ENCODE measurements around the gene PIMREG. TPM values are rescaled to one million over a fixed set of nuclear protein-coding genes. Genes with fewer than 3 reads are reported as not detected.

PIMREG gene
- total RNA-seq, 1 donor from 2014 or later = 0.60 TPM

DNA sequence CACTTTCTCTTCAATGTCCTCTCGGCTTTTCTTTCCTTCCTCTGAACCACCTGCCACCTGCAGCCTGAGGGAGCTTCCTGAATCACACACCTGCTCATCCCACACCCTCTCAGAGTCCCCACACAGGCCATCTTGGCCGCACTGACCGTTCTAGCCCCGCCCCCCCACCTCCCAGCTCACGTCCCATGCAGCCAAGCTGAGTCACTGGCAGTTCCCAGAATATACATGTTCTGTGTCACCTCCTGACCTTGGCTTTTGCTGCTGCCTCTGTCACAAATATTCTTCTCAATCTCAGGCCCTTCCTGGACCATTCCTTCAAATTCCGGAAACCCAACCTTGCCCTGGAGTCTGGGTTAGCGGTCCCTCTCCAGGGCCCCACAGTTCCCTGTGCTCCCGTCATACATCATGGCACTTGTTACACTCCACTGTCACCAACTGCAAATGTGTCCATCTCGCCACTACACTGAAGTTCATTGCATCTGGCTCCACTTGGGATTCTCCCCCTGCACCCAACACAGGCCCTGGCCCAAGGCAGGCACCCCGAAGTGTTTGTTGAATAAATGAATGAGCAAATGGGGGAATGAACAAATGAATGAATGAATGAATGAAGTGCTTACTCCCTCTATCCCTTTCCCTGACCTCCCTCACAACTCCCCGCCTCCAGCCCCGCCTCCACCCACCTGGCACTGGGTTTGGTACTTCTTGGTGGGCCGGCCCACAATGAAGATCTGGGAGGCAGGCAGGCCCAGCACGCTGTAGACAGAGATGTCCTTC is 12.8 kb downstream of the PIMREG start:
- intact Hi-C loops (cut with DNase I) = no loop called here
- peak; percentile 63 for DNase-seq (ENCODE audit: missing footprints)
- ATAC-seq = no peak

DNA sequence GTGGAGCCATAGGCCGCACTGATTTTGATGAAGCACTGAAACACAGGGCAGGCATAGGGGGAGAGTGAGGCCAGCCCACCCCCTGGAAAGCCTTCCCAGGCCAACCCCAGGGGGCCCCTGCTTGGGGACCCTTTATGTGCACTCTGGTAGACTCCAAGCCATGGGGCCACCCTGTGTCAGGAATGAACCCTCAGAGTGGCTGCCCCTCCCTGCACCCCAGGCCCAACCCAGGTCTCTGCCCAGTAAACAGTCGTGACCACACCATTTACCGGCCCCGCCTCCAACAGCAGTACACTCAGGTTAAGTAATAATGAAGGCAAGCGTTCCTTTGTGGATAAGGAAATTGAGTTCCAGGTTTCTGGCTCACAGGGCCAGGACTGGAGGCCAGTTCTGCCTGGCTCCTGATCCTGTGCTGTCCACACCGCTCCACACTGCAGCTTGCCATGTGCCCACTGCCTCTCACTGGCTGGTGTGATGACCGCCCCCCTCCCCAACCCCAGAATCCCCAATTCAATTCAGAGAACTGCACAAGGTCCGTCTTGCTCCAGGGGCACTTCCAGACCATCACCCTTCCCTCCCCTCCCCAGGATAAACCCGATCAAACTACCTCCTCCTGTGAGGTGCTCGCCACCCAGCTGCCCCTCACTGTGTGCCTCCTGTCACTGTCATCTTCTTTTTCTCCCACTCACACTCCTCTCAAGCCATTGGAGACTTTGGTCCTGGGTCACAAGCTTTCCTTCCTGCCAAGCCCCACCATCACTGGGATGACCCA is 13.6 kb downstream of the PIMREG start:
- DNase-seq (ENCODE audit: missing footprints) = peak; percentile 39
- intact Hi-C loops (cut with DNase I) = no loop called here
- no peak for ATAC-seq

DNA sequence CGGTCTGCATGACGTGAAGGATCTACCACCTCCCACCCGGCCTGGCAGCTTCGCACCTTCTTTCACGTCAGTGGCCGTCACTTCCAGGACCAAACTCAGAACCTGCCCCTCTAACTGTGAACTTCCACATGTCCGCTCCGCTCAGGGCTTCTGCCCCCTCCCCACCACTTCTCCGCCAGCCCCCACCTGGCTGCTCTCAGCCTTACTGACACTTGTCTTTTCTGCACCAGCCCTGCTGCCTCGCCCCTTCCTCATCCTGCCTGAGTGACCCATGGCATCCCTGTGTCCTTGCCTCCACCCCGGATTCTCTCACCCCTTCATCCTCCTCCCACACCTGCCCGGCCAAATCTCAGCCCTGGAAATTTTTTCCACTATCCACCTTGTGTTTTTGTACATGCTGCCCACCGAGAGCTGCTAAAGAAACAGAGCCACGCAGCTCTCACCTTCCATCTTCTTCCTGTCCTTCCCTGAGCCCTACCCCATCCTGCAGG is 14.2 kb downstream of the PIMREG start:
- intact Hi-C loops (cut with DNase I) = no loop called here
- ATAC-seq (no peak), DNase-seq (ENCODE audit: missing footprints) (peak; percentile 57)

DNA sequence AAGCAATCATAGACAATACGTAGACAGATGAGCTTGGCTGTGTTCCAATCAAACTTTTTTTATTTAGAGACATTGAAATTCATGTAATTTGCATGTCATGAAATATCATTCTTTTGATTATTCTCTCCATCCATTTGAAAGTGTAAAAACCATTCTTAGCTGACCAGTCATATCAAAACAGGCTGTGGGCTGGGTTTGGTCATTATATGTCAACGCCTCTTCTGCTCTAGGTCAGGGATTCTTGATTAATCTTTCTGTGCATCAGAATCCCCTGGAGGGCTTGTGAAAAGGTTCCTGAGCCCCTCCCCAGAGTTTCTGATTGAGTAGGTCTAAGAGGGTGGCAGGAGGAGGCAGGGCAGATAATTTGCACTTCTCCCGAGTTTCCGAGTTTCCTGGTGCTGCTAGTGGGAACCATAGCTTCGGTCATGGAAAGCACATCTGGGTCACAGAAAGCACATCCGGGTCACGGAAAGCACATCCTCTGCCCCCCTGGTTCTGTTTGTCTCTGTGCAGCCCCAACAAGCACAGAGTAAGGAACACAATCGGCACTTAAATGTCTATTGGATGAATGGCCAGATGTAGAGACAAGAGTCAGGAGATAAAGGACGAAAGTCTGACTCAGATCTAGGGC is 16.4 kb downstream of the PIMREG start:
- DNase-seq (ENCODE audit: missing footprints) (no peak), ATAC-seq (no peak)
- intact Hi-C loops (cut with DNase I) = no loop called here

DNA sequence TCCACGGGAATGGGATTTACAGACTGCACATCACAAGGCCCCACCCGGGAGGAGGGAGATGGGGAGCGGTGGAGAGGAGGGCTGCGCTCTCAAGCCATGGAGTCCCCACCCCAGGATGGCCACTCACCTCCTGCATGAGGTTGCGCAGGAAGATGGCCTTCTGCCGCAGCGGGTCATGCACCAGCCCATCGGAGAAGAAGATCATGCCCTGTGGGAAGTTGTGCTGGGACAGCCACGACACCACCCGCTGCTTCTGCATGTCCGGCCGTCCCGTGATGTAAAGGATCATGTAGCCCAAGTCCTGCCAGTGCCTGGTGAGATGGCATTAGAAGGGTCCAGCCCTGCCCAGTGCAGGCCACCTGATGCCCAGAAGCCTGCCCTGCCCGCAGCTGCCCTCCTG is 17.0 kb downstream of the PIMREG start:
- intact Hi-C loops (cut with DNase I) = no loop called here
- DNase-seq (ENCODE audit: missing footprints) (peak; percentile 34), ATAC-seq (no peak)

DNA sequence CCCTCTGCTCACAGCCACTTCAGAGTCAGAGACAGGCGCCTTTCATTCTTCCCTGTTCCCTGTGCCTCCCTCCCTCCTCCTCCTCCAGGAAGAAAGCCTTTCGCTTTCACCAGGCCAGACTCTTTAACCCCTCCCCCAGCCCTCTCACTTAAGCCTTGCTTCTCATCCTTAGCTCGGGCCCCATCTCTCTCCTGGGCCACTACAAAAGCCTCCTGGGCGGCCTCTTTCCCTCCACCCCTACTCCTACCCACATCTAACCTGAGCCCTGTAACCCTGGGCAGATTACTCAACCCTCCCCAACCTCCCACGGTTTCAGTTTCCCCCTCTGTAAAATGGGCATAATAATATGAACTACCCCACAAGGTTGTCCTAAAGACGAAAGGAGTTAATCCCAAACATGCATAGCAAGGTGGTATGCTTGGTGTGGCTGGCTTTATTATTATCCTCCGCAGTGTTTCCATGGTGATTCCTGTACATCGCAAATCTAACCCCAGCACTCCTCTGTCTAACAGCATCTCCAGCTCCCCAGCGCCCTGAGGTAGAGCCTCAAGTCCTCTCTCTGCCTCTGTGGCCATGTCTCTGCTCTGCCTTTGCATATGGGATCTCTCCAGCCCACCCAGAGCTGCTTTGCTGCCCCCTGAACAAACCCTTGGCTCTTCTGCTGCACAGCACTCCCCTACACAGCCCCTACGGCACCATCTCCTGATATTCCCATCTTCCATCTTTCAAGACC is 17.7 kb downstream of the PIMREG start:
- intact Hi-C loops (cut with DNase I) = no loop called here
- peak; percentile 62 for DNase-seq (ENCODE audit: missing footprints)
- ATAC-seq = no peak

DNA sequence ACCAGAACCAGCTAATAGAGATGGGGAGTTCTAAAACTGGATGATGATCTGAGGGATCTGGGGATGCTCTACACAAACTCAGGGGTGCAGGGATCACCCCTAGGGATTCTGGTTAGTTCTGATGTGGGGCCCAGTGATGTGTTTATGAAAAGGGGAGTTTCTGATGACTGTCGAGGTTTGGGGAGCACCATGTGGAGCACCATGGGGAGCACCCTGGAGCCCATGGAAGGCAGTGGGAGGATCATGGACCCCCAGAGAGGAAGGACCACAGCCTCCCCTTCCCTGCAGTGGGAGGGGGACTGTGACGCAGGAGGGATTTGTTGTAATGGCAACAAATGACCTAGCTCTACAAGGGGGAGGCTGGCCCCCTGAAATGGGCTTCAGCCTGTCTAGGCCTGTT is 18.4 kb downstream of the PIMREG start:
- DNase-seq (ENCODE audit: missing footprints) (peak; percentile 3), ATAC-seq (no peak)
- intact Hi-C loops (cut with DNase I) = no loop called here

DNA sequence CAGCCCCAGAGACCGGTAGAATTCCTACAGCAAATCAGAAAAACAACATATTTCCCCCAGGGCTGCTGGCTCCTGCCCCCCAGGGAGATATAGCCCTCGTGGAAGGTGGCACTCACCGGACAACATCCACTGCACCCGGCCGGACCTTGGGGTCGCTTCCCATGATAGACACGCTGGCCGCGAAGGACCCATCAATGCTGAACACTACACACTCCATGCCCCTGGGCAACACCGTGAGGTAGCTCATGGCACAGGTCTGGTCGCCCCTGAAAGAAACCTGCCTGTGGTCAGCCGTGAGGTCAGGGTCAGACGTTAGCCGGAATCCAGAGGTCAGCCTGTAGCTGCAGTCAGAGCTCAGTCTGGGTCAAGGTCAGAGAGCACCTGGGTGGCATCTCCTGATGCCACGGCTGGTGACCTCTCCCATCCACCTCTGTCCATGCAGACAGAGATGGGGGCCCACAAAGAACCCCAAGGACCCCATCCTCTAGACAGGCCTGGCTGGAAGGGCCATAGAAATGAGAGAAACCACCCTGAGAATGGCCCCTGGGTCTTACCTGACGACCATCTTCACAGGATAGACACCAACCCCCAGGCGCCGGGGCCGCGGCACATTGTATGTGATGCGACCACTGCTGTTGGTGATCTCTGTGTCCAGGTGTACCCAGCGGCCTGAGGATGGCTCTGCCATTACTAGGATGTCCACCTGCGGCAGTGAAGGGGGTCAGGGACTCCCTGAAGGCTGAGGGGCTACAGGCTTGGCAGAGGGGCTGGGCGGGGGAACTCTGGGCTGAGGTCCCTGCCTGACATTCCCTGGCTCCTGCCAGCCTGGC is 19.6 kb downstream of the PIMREG start:
- intact Hi-C loops (cut with DNase I) = no loop called here
- DNase-seq (ENCODE audit: missing footprints) (no peak), ATAC-seq (no peak)

DNA sequence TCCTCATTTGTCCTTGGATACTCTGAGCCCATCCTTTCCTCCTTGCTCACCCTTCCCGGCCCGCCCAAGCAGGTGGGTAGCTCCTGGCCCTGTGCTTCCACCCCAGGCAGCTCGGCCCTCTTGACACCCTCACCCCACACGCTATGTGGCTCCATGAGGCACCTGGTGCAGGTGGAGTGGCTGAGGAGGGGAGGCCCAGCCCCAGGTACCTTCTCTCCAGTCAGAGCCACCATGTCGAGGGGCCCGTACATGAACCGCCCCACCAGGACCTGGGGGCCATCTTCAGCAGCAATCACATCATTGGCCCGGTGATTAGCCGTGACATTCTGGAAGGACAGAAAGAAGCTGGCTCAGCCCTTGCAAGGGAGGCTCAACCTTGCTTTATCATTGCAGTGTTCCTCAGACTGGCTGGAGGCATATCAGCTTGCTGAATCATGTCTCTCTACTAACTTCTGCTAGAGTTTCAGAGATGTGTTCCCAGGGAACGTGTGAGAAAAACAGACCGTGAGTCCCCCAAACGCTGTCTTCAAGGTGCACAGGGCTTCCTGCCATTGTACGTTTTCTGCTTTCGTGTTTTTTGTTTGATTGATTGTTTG is 20.3 kb downstream of the PIMREG start:
- intact Hi-C loops (cut with DNase I) = no loop called here
- ATAC-seq = no peak

DNA sequence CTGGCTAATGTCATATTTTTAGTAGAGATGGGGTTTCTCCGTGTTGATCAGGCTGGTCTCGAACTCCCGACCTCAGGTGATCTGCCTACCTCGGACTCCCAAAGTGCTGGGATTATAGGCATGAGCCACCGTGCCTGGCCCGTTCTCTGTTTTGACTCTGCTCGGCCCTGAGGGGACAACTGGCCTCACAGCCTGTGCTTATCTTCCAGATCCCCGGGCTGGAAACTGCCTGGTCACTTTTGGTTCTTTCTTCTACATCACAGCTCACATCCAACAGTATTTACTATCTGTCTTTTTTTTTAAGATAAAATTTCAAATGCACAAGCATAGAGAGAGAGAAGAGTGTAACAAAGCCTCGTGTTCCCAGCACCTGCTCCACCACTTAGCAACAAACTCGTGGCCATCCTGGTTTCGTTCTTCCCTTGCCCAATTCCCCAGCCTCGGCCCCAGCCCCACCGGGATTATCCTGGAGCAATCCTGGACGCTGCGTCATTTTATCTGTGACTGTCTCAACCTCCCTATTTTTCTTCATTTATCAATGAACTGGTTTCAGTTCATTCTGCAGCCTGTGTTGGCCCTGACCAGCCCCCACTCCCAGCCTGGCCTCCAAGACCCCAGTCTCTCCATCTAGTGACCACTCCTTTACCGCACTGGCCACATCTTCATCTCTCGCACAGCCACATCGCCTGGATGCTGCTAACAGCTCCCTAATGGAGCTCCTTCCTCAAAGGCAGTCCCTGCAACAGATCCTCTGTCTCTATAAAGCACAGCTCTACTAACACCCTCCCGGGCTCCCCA is 21.1 kb downstream of the PIMREG start:
- no peak for ATAC-seq
- intact Hi-C loops (cut with DNase I) = no loop called here
- no peak for DNase-seq (ENCODE audit: missing footprints)

More for the DNA sequence above, 20.3 kb downstream of the PIMREG start:
- DNase-seq (ENCODE audit: missing footprints) = no peak

DNA sequence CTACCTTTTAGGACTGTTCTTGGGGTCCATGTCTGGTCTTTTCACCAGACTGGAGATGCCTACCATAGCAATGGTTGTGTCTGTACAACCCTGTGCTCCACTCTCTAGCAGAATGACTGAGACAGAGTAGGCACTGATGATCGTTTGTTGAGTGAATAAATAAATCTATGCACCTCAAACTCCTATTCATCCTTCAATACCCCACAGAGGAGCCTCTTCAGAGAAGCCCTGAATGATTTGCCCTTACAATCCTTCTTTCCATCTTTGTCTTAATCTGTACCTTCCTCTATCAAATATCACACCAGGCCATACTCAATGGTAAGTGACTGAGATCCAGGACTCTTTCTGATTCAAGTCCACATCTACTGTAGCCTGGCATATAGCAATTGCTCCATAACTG is 23.3 kb downstream of the PIMREG start:
- ATAC-seq (no peak), DNase-seq (ENCODE audit: missing footprints) (no peak)
- intact Hi-C loops (cut with DNase I) = no loop called here

DNA sequence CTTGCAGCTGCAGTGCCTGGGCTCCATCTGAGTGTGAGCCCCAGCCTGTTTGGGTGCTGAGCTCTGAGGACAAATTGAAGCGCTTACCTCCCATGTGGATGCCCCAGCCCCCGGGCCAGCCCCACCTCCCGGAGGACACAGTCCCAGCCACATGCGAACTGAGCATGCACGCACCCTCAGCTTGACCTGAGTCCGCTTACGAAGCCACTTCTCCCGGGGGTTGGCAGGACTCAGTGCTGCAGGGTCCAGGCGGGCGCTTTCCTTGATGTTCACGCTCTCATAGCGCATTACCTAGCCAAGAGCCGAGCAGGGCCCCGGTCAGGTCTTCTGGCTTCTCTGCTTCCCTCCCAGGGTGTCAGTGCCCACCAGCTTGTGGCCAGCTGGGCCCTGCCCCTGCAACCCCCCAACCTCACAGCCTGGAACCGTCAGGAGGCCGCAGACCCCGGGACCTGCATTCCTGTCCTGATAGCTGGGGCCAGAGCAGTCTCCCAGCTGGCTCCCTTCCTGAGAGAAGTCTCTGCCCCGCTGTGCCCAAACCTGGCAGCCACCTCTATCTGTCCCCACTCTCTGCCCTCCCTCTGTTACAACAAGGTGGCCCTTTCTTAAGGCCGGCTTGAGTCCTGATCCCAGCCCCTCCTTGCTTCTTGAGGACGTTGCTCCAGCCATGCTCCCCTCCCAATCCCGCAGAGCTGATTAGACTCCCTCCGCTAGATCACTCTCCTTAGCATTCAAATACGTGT is 24.0 kb downstream of the PIMREG start:
- intact Hi-C loops (cut with DNase I) = no loop called here
- ATAC-seq = no peak
- DNase-seq (ENCODE audit: missing footprints) = no peak

DNA sequence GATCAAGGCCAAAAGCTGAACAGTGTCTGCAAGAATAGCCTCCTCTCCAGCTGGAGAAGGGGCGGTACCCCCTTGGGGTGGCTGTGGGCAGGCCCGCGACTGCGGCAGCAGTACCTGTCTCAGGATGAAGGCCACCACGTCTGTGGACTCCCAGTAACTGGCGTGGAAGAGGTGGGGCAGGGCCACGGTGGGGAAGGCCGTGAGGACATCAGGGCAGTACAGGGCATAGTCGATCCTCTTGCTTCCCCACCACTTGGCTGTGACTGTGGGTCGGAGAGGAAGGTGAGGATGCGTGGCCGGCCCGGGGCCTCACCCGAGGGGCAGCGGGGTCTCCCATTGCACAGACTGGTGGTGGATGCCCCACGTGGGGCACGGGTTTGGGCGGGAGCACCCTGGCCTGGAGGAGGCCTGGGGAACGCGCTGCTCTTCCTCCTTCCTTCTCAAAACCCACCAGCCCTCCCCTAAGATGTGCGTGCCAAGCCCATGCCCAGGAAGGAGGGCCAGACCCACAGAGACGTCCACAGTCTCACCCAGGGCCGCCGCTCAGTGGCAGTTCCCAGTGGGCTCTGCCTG is 26.0 kb downstream of the PIMREG start:
- ATAC-seq (no peak), DNase-seq (ENCODE audit: missing footprints) (no peak)
- intact Hi-C loops (cut with DNase I) = loop anchor here (5.0 kb wide), 2 partner anchors 107 to 167 kb away; no protein-coding TSS in a partner anchor

DNA sequence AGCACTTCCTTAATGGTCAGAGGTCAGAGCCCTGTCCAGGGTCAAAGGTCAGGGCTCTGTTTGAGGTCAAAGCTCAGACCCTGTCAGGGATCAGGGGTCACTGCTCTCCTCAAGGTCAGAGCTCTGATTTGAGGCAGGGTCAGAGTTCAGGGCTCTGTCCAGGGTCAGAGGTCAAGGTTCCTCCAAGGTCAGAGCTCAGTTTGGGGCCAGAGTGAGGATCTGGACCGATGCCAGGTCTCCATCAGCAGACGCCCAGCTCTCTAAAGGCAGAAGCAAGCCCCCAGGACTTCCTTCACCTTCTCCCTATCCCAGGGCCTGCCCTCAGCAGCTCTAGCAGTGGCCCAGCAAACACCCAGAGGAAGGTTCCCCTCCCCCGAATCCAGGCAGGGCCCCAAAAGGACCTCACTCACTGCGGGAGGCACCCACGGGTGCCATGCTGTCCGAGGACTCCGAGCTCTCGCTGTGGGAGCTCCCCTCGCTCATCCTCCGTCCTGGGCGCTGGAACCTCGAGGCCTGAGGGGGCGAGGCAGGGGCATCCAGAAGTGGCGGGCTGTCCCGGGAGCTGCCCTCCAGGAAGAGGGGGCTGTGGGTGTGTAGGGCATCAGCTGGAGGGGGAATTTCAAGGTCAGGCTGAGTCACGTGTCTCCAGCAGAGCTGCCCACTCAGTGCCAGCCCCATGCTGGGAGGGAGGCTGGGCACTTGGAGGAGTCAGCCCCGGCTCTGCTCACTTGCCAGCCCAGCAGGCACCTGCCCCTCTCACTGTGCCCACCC is 26.7 kb downstream of the PIMREG start:
- ATAC-seq = no peak
- intact Hi-C loops (cut with DNase I) = loop anchor here (5.0 kb wide), 2 partner anchors 106 to 166 kb away; no protein-coding TSS in a partner anchor
- DNase-seq (ENCODE audit: missing footprints) = no peak

All from Right ventricle myocardium inferior (tissue), 1 donor.